ENCODE results near the gene LBR.

The LBR gene

GRCh38 chr1:225464851-225465792 lies 37.3 kb upstream of the LBR start:
- no peak for DNase-seq (ENCODE audit: low read depth in 1 of 2, low spot score in 1 of 2)

- DNase-seq (ENCODE audit: low read depth in 1 of 2, low spot score in 1 of 2), result no peak
These were observed 35.1 kb upstream of the LBR start for GRCh38 chr1:225462714-225463574.

- no peak for DNase-seq (ENCODE audit: low read depth in 1 of 2, low spot score in 1 of 2)
These were observed 34.5 kb upstream of the LBR start for GRCh38 chr1:225462429-225462713.

GRCh38 chr1:225461533-225462428 lies 33.9 kb upstream of the LBR start:
- DNase-seq (ENCODE audit: low read depth in 1 of 2, low spot score in 1 of 2), result no peak

- DNase-seq (ENCODE audit: low read depth in 1 of 2, low spot score in 1 of 2), result no peak
These were observed 33.1 kb upstream of the LBR start for GRCh38 chr1:225460737-225461532.

GRCh38 chr1:225460021-225460736 lies 32.3 kb upstream of the LBR start:
- DNase-seq (ENCODE audit: low read depth in 1 of 2, low spot score in 1 of 2), result no peak

- DNase-seq (ENCODE audit: low read depth in 1 of 2, low spot score in 1 of 2), result no peak
These were observed 30.4 kb upstream of the LBR start for GRCh38 chr1:225458222-225458631.

GRCh38 chr1:225454733-225455132 lies 26.9 kb upstream of the LBR start:
- peak in 1 of 2 donors; percentile 68 for DNase-seq (ENCODE audit: low read depth in 1 of 2, low spot score in 1 of 2)

- no peak for DNase-seq (ENCODE audit: low read depth in 1 of 2, low spot score in 1 of 2)
These were observed 26.2 kb upstream of the LBR start for GRCh38 chr1:225453797-225454648.

- no peak for DNase-seq (ENCODE audit: low read depth in 1 of 2, low spot score in 1 of 2)
These were observed 24.1 kb upstream of the LBR start for GRCh38 chr1:225451840-225452515.

GRCh38 chr1:225451340-225451739 lies 23.5 kb upstream of the LBR start:
- no peak for DNase-seq (ENCODE audit: low read depth in 1 of 2, low spot score in 1 of 2)

GRCh38 chr1:225450491-225451191 lies 22.8 kb upstream of the LBR start:
- DNase-seq (ENCODE audit: low read depth in 1 of 2, low spot score in 1 of 2), result no peak

- DNase-seq (ENCODE audit: low read depth in 1 of 2, low spot score in 1 of 2), result no peak
These were observed 21.9 kb upstream of the LBR start for GRCh38 chr1:225449774-225450173.

GRCh38 chr1:225449261-225449660 lies 21.4 kb upstream of the LBR start:
- DNase-seq (ENCODE audit: low read depth in 1 of 2, low spot score in 1 of 2), result no peak

GRCh38 chr1:225448146-225448805 lies 20.4 kb upstream of the LBR start:
- no peak for DNase-seq (ENCODE audit: low read depth in 1 of 2, low spot score in 1 of 2)

GRCh38 chr1:225447650-225448089 lies 19.8 kb upstream of the LBR start:
- no peak for DNase-seq (ENCODE audit: low read depth in 1 of 2, low spot score in 1 of 2)

- no peak for DNase-seq (ENCODE audit: low read depth in 1 of 2, low spot score in 1 of 2)
These were observed 19.3 kb upstream of the LBR start for GRCh38 chr1:225446981-225447615.

Measured in activated T-helper 1 cell treated with anti-CD3 and anti-CD28 coated beads, Interleukin-2, amount 50 U/mL, for 16 hours (primary cell).